ENCODE measurements around the gene RSPRY1.

RSPRY1 gene

GRCh38 chr16:57244463-57244766, 58.3 kb downstream of the RSPRY1 start:
- in situ Hi-C loops (cut with MboI; ENCODE audit: low pct_unique_long_range_greater_than_20kb, low sequenced_read_pairs) = no loop called here
- DNase-seq = no peak

- in situ Hi-C loops (cut with MboI; ENCODE audit: low pct_unique_long_range_greater_than_20kb, low sequenced_read_pairs) = no loop called here
Observed at GRCh38 chr16:57244767-57245471, 58.8 kb downstream of the RSPRY1 start, which contains the start of gene ARL2BP. Gene ARL2BP, plus strand, starts transcription at chr16:57245259. Its CDS starts 109 bp downstream, at chr16:57245368.

GRCh38 chr16:57245472-57246113, 59.5 kb downstream of the RSPRY1 start:
- in situ Hi-C loops (cut with MboI; ENCODE audit: low pct_unique_long_range_greater_than_20kb, low sequenced_read_pairs) = no loop called here
- DNase-seq = no peak

More at GRCh38 chr16:57244767-57245471, 58.8 kb downstream of the RSPRY1 start, which contains the start of gene ARL2BP:
- peak; percentile 97 for DNase-seq

GRCh38 chr16:57251352-57251751, 65.2 kb downstream of the RSPRY1 start:
- DNase-seq = no peak
- in situ Hi-C loops (cut with MboI; ENCODE audit: low pct_unique_long_range_greater_than_20kb, low sequenced_read_pairs) = no loop called here

- no peak for DNase-seq
- in situ Hi-C loops (cut with MboI; ENCODE audit: low pct_unique_long_range_greater_than_20kb, low sequenced_read_pairs) = no loop called here
Observed at GRCh38 chr16:57252148-57252721, 66.1 kb downstream of the RSPRY1 start.

GRCh38 chr16:57253466-57253865, 67.3 kb downstream of the RSPRY1 start:
- in situ Hi-C loops (cut with MboI; ENCODE audit: low pct_unique_long_range_greater_than_20kb, low sequenced_read_pairs) = no loop called here
- DNase-seq = no peak

GRCh38 chr16:57255686-57256415, 69.7 kb downstream of the RSPRY1 start:
- in situ Hi-C loops (cut with MboI; ENCODE audit: low pct_unique_long_range_greater_than_20kb, low sequenced_read_pairs) = no loop called here
- DNase-seq = no peak

- in situ Hi-C loops (cut with MboI; ENCODE audit: low pct_unique_long_range_greater_than_20kb, low sequenced_read_pairs) = no loop called here
Observed at GRCh38 chr16:57256601-57257395, 70.7 kb downstream of the RSPRY1 start.

GRCh38 chr16:57257455-57258070, 71.4 kb downstream of the RSPRY1 start:
- DNase-seq = no peak
- in situ Hi-C loops (cut with MboI; ENCODE audit: low pct_unique_long_range_greater_than_20kb, low sequenced_read_pairs) = no loop called here

More at GRCh38 chr16:57256601-57257395, 70.7 kb downstream of the RSPRY1 start:
- no peak for DNase-seq

- in situ Hi-C loops (cut with MboI; ENCODE audit: low pct_unique_long_range_greater_than_20kb, low sequenced_read_pairs) = no loop called here
- no peak for DNase-seq
Observed at GRCh38 chr16:57258226-57258909, 72.2 kb downstream of the RSPRY1 start.

- DNase-seq = no peak
- in situ Hi-C loops (cut with MboI; ENCODE audit: low pct_unique_long_range_greater_than_20kb, low sequenced_read_pairs) = no loop called here
Observed at GRCh38 chr16:57258910-57259475, 72.9 kb downstream of the RSPRY1 start.

GRCh38 chr16:57260294-57260929, 74.3 kb downstream of the RSPRY1 start:
- in situ Hi-C loops (cut with MboI; ENCODE audit: low pct_unique_long_range_greater_than_20kb, low sequenced_read_pairs) = no loop called here
- no peak for DNase-seq

GRCh38 chr16:57261806-57262205, 75.7 kb downstream of the RSPRY1 start:
- in situ Hi-C loops (cut with MboI; ENCODE audit: low pct_unique_long_range_greater_than_20kb, low sequenced_read_pairs) = no loop called here
- no peak for DNase-seq

GRCh38 chr16:57262841-57263540, 76.9 kb downstream of the RSPRY1 start:
- DNase-seq = no peak

GRCh38 chr16:57263541-57264351, 77.6 kb downstream of the RSPRY1 start:
- DNase-seq = no peak
- in situ Hi-C loops (cut with MboI; ENCODE audit: low pct_unique_long_range_greater_than_20kb, low sequenced_read_pairs) = no loop called here

More at GRCh38 chr16:57262841-57263540, 76.9 kb downstream of the RSPRY1 start:
- in situ Hi-C loops (cut with MboI; ENCODE audit: low pct_unique_long_range_greater_than_20kb, low sequenced_read_pairs) = no loop called here

- in situ Hi-C loops (cut with MboI; ENCODE audit: low pct_unique_long_range_greater_than_20kb, low sequenced_read_pairs) = no loop called here
Observed at GRCh38 chr16:57264381-57264780, 78.3 kb downstream of the RSPRY1 start.

More at GRCh38 chr16:57264381-57264780, 78.3 kb downstream of the RSPRY1 start:
- DNase-seq = no peak

Data from KBM-7 (cell line).